ENCODE data around the gene FOLR2.

GRCh38 chr11:72179804-72180396, 36.7 kb upstream of the FOLR2 start:
- TF ChIP-seq, protein P1, sequence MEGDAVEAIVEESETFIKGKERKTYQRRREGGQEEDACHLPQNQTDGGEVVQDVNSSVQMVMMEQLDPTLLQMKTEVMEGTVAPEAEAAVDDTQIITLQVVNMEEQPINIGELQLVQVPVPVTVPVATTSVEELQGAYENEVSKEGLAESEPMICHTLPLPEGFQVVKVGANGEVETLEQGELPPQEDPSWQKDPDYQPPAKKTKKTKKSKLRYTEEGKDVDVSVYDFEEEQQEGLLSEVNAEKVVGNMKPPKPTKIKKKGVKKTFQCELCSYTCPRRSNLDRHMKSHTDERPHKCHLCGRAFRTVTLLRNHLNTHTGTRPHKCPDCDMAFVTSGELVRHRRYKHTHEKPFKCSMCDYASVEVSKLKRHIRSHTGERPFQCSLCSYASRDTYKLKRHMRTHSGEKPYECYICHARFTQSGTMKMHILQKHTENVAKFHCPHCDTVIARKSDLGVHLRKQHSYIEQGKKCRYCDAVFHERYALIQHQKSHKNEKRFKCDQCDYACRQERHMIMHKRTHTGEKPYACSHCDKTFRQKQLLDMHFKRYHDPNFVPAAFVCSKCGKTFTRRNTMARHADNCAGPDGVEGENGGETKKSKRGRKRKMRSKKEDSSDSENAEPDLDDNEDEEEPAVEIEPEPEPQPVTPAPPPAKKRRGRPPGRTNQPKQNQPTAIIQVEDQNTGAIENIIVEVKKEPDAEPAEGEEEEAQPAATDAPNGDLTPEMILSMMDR (IDR thresholded peaks at IDR 0.05), result no peak
- no peak for TF ChIP-seq POLR2A (IDR thresholded peaks at IDR 0.05)

All from lower leg skin (tissue), 3 donors.